ENCODE results near the gene CX3CL1. TPM values are rescaled to one million over a fixed set of nuclear protein-coding genes. Genes with fewer than 3 reads are reported as not detected.

The CX3CL1 gene
- total RNA-seq, 4 donors from 2014 or later, result 1.0 to 31.2 (median 7.1) TPM

- no peak overlapping the region for H3K27ac ChIP-seq
- H3K4me3 ChIP-seq, result no peak overlapping the region
- no peak for DNase-seq
- no peak for TF ChIP-seq POLR2A (IDR thresholded peaks at IDR 0.05)
- TF ChIP-seq, protein P1, sequence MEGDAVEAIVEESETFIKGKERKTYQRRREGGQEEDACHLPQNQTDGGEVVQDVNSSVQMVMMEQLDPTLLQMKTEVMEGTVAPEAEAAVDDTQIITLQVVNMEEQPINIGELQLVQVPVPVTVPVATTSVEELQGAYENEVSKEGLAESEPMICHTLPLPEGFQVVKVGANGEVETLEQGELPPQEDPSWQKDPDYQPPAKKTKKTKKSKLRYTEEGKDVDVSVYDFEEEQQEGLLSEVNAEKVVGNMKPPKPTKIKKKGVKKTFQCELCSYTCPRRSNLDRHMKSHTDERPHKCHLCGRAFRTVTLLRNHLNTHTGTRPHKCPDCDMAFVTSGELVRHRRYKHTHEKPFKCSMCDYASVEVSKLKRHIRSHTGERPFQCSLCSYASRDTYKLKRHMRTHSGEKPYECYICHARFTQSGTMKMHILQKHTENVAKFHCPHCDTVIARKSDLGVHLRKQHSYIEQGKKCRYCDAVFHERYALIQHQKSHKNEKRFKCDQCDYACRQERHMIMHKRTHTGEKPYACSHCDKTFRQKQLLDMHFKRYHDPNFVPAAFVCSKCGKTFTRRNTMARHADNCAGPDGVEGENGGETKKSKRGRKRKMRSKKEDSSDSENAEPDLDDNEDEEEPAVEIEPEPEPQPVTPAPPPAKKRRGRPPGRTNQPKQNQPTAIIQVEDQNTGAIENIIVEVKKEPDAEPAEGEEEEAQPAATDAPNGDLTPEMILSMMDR (IDR thresholded peaks at IDR 0.05), result no peak
- no peaks in the 10 kb centered on the region for H3K27me3 ChIP-seq
- intact Hi-C loops (cut with DNase I; ENCODE audit: low total_unique reads), result no loop called here
- no peaks in the 10 kb centered on the region for H3K36me3 ChIP-seq
- H3K9me3 ChIP-seq, result no peaks in the 10 kb centered on the region
- H3K4me1 ChIP-seq, result no peaks in the 10 kb centered on the region
Measured at GRCh38 chr16:57411362-57411976, 39.2 kb downstream of the CX3CL1 start.

DNA sequence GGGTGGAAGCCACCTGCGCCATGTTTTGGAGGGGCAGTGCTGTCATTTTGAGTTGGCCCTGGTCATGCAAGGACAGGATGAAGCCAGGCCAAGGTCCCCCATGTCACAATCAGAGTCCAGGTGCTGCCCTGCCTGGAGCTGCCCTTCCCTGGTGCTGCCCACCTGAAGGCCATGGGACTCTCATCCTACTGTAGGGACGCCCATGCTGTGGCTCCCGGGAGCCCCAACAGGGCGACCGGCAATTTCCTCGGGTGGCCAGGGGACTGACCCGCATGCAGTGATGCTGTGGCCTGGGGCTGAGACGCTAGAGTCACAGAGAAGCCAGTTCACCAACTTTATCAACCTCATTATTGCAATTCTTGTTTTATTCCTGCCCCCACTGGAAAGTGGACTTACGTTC is 40.3 kb downstream of the CX3CL1 start:
- no peaks in the 10 kb centered on the region for H3K36me3 ChIP-seq
- intact Hi-C loops (cut with DNase I; ENCODE audit: low total_unique reads), result no loop called here
- H3K27ac ChIP-seq, result no peak overlapping the region
- no peak for DNase-seq
- no peak overlapping the region for H3K4me3 ChIP-seq
- no peaks in the 10 kb centered on the region for H3K27me3 ChIP-seq
- H3K9me3 ChIP-seq, result no peaks in the 10 kb centered on the region
- H3K4me1 ChIP-seq, result no peaks in the 10 kb centered on the region
- TF ChIP-seq, protein P1 (IDR thresholded peaks at IDR 0.05), result no peak
- no peak for TF ChIP-seq POLR2A (IDR thresholded peaks at IDR 0.05)

GRCh38 chr16:57413301-57413730 is 41.0 kb downstream of the CX3CL1 start:
- no peak for TF ChIP-seq POLR2A (IDR thresholded peaks at IDR 0.05)
- TF ChIP-seq, protein P1 (IDR thresholded peaks at IDR 0.05), result no peak
- intact Hi-C loops (cut with DNase I; ENCODE audit: low total_unique reads), result no loop called here
- Histone ChIP-seq H3K36me3 (no peaks in the 10 kb centered on the region), H3K27me3 (no peaks in the 10 kb centered on the region), H3K9me3 (no peaks in the 10 kb centered on the region), H3K4me3 (no peak overlapping the region), H3K4me1 (no peaks in the 10 kb centered on the region), H3K27ac (no peak overlapping the region)
- no peak for DNase-seq

GRCh38 chr16:57413733-57414132 is 41.4 kb downstream of the CX3CL1 start:
- intact Hi-C loops (cut with DNase I; ENCODE audit: low total_unique reads), result no loop called here
- no peak overlapping the region for H3K4me3 ChIP-seq
- TF ChIP-seq POLR2A (IDR thresholded peaks at IDR 0.05), result no peak
- TF ChIP-seq, protein P1 (IDR thresholded peaks at IDR 0.05), result no peak
- H3K36me3 ChIP-seq, result no peaks in the 10 kb centered on the region
- DNase-seq, result no peak
- no peak overlapping the region for H3K27ac ChIP-seq
- H3K27me3 ChIP-seq, result no peaks in the 10 kb centered on the region
- no peaks in the 10 kb centered on the region for H3K9me3 ChIP-seq
- H3K4me1 ChIP-seq, result no peaks in the 10 kb centered on the region

DNA sequence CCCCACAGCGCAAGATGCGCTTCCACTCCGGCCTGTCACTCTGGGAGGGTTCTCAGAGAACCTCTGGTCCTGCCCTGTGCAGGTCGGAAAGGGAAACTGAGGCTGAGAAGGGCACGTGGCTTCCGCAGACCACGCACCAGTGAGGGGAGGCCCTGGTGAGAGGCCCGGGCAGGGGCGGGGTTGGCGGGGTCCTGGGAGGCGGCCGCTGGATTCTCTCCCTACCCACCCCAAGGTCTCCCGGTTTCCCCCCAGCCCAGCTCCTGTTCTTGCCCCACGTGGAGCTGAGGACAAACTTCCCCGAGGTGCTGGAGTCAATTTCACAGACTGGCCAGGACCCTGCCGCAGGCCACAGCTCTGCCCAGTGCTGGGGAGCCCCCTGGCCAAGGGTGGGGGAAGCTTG is 43.8 kb downstream of the CX3CL1 start:
- no peaks in the 10 kb centered on the region for H3K36me3 ChIP-seq
- TF ChIP-seq POLR2A (IDR thresholded peaks at IDR 0.05), result no peak
- TF ChIP-seq, protein P1 (IDR thresholded peaks at IDR 0.05), result no peak
- H3K27ac ChIP-seq, result peak overlapping the region in 1 of 2 donors; percentile 74
- no peak for DNase-seq
- no peaks in the 10 kb centered on the region for H3K4me1 ChIP-seq
- H3K9me3 ChIP-seq, result no peaks in the 10 kb centered on the region
- intact Hi-C loops (cut with DNase I; ENCODE audit: low total_unique reads), result loop anchor here (2.0 to 5.0 kb wide), 2 partner anchors 115 to 324 kb away; partner anchors contain the start of gene CPNE2
- H3K4me3 ChIP-seq, result no peak overlapping the region
- no peaks in the 10 kb centered on the region for H3K27me3 ChIP-seq

Measured in uterus (tissue), 4 donors.